ENCODE data around the gene TTLL8.

TTLL8 gene

GRCh38 chr22:50035976-50036724, 21.9 kb downstream of the TTLL8 start:
- H3K4me1 ChIP-seq (ENCODE audit: control extremely low read depth in 1 of 4, control insufficient read depth in 4 of 4, insufficient read depth in 4 of 4, low read length in 3 of 4), result peaks cover 0 to 37% (median 12%) of the 10 kb centered on the region in 4 experiments
- no peaks in the 10 kb centered on the region for H3K27me3 ChIP-seq (replicated peaks in 2 of 5; ENCODE audit: control insufficient read depth in 4 of 5, insufficient read depth in 5 of 5, low read length in 4 of 5)
- H3K27ac ChIP-seq (ENCODE audit: insufficient read depth in 1 of 2, low read depth in 1 of 2, low read length in 2 of 2, poor library complexity in 1 of 2, severe bottlenecking in 2 of 2), result no peak overlapping the region
- CTCF ChIA-PET, result interaction anchor here (1.1 to 1.5 kb wide), 2 partner anchors 16 to 23 kb away, joined by 3 read pairs; no protein-coding TSS in a partner anchor
- peaks cover 0 to 15% (median 4%) of the 10 kb centered on the region in 5 experiments for H3K9me3 ChIP-seq (ENCODE audit: control extremely low read depth in 1 of 5, control insufficient read depth in 4 of 5, insufficient read depth in 2 of 5, low read depth in 1 of 5, low read length in 4 of 5)
- no peak overlapping the region for H3K4me3 ChIP-seq (ENCODE audit: control insufficient read depth in 1 of 7, extremely low read depth in 1 of 7, insufficient read depth in 4 of 7, low read depth in 2 of 7, low read length in 6 of 7)
- POLR2A ChIA-PET, result interaction anchor here (0.7 kb wide), 1 partner anchor 273 kb away, joined by 3 read pairs; no protein-coding TSS in a partner anchor
- H3K36me3 ChIP-seq (ENCODE audit: control insufficient read depth in 4 of 4, insufficient read depth in 4 of 4, low read length in 3 of 4), result no peaks in the 10 kb centered on the region
- peak in 2 of 3 donors; percentile 38 to 53 for DNase-seq
- WGBS (ENCODE audit: insufficient coverage), result 59% methylated on average over 18 of the region's 23 CpGs

GRCh38 chr22:50035131-50035881, 22.8 kb downstream of the TTLL8 start:
- no peak for DNase-seq
- peak overlapping the region in 1 of 2 experiments; percentile 15 for H3K27ac ChIP-seq (ENCODE audit: insufficient read depth in 1 of 2, low read depth in 1 of 2, low read length in 2 of 2, poor library complexity in 1 of 2, severe bottlenecking in 2 of 2)
- POLR2A ChIA-PET, result interaction anchor here (0.9 to 1.9 kb wide), 7 partner anchors 10 to 156 kb away, joined by 3 to 10 read pairs (median 6); partner anchors contain the start of gene MLC1
- no peaks in the 10 kb centered on the region for H3K27me3 ChIP-seq (replicated peaks in 2 of 5; ENCODE audit: control insufficient read depth in 4 of 5, insufficient read depth in 5 of 5, low read length in 4 of 5)
- H3K4me3 ChIP-seq (ENCODE audit: control insufficient read depth in 1 of 7, extremely low read depth in 1 of 7, insufficient read depth in 4 of 7, low read depth in 2 of 7, low read length in 6 of 7), result peak overlapping the region in 1 of 7 experiments; percentile 46
- 37% methylated on average over 21 of the region's 24 CpGs for WGBS (ENCODE audit: insufficient coverage)
- CTCF ChIA-PET, result interaction anchor here (0.9 to 5.9 kb wide), 6 partner anchors 17 to 108 kb away, joined by 3 to 63 read pairs (median 3); partner anchors contain the start of gene MLC1
- H3K9me3 ChIP-seq (ENCODE audit: control extremely low read depth in 1 of 5, control insufficient read depth in 4 of 5, insufficient read depth in 2 of 5, low read depth in 1 of 5, low read length in 4 of 5), result peaks cover 0 to 15% (median 4%) of the 10 kb centered on the region in 5 experiments
- peaks cover 0 to 43% (median 17%) of the 10 kb centered on the region in 4 experiments for H3K4me1 ChIP-seq (ENCODE audit: control extremely low read depth in 1 of 4, control insufficient read depth in 4 of 4, insufficient read depth in 4 of 4, low read length in 3 of 4)
- no peaks in the 10 kb centered on the region for H3K36me3 ChIP-seq (ENCODE audit: control insufficient read depth in 4 of 4, insufficient read depth in 4 of 4, low read length in 3 of 4)

- Histone ChIP-seq H3K9me3 (ENCODE audit: control extremely low read depth in 1 of 5, control insufficient read depth in 4 of 5, insufficient read depth in 2 of 5, low read depth in 1 of 5, low read length in 4 of 5) (peaks cover 0 to 9% (median 1%) of the 10 kb centered on the region in 5 experiments), H3K27me3 (replicated peaks in 2 of 5; ENCODE audit: control insufficient read depth in 4 of 5, insufficient read depth in 5 of 5, low read length in 4 of 5) (peaks cover 0 to 2% (median 0%) of the 10 kb centered on the region in 5 experiments), H3K4me1 (ENCODE audit: control extremely low read depth in 1 of 4, control insufficient read depth in 4 of 4, insufficient read depth in 4 of 4, low read length in 3 of 4) (peaks cover 0 to 49% (median 23%) of the 10 kb centered on the region in 4 experiments), H3K4me3 (ENCODE audit: control insufficient read depth in 1 of 7, extremely low read depth in 1 of 7, insufficient read depth in 4 of 7, low read depth in 2 of 7, low read length in 6 of 7) (peak overlapping the region in 2 of 7 experiments; percentile 5 to 46), H3K27ac (ENCODE audit: insufficient read depth in 1 of 2, low read depth in 1 of 2, low read length in 2 of 2, poor library complexity in 1 of 2, severe bottlenecking in 2 of 2) (no peak overlapping the region), H3K36me3 (ENCODE audit: control insufficient read depth in 4 of 4, insufficient read depth in 4 of 4, low read length in 3 of 4) (no peaks in the 10 kb centered on the region)
- CTCF ChIA-PET, result interaction anchor here (0.9 to 5.9 kb wide), 4 partner anchors 27 to 107 kb away, joined by 3 to 63 read pairs (median 5); partner anchors contain the start of gene MLC1
- DNase-seq, result peak; percentile 85 to 99 (median 99)
- POLR2A ChIA-PET, result interaction anchor here (0.9 to 1.9 kb wide), 7 partner anchors 11 to 157 kb away, joined by 3 to 10 read pairs (median 6); partner anchors contain the start of gene MLC1
- WGBS (ENCODE audit: insufficient coverage), result 29% methylated on average over 36 of the region's 43 CpGs
These were observed 23.7 kb downstream of the TTLL8 start for GRCh38 chr22:50034126-50035081.

GRCh38 chr22:50032941-50033601, 25.0 kb downstream of the TTLL8 start:
- WGBS (ENCODE audit: insufficient coverage), result 98% methylated on average over 22 of the region's 23 CpGs
- DNase-seq, result no peak
- H3K4me3 ChIP-seq (ENCODE audit: control insufficient read depth in 1 of 7, extremely low read depth in 1 of 7, insufficient read depth in 4 of 7, low read depth in 2 of 7, low read length in 6 of 7), result no peak overlapping the region
- ChIA-PET CTCF (interaction anchor here (1.6 to 5.9 kb wide), 2 partner anchors 40 to 102 kb away, joined by 3 to 63 read pairs; no protein-coding TSS in a partner anchor), POLR2A (no interaction called here)
- no peaks in the 10 kb centered on the region for H3K36me3 ChIP-seq (ENCODE audit: control insufficient read depth in 4 of 4, insufficient read depth in 4 of 4, low read length in 3 of 4)
- no peak overlapping the region for H3K27ac ChIP-seq (ENCODE audit: insufficient read depth in 1 of 2, low read depth in 1 of 2, low read length in 2 of 2, poor library complexity in 1 of 2, severe bottlenecking in 2 of 2)
- peaks cover 0 to 2% (median 0%) of the 10 kb centered on the region in 5 experiments for H3K27me3 ChIP-seq (replicated peaks in 2 of 5; ENCODE audit: control insufficient read depth in 4 of 5, insufficient read depth in 5 of 5, low read length in 4 of 5)
- H3K4me1 ChIP-seq (ENCODE audit: control extremely low read depth in 1 of 4, control insufficient read depth in 4 of 4, insufficient read depth in 4 of 4, low read length in 3 of 4), result peaks cover 0 to 49% (median 23%) of the 10 kb centered on the region in 4 experiments
- H3K9me3 ChIP-seq (ENCODE audit: control extremely low read depth in 1 of 5, control insufficient read depth in 4 of 5, insufficient read depth in 2 of 5, low read depth in 1 of 5, low read length in 4 of 5), result no peaks in the 10 kb centered on the region

GRCh38 chr22:50032109-50032871, 25.8 kb downstream of the TTLL8 start:
- POLR2A ChIA-PET, result interaction anchor here (1.5 kb wide), 1 partner anchor 72 kb away, joined by 4 read pairs; the partner anchor contains the start of gene PIM3
- WGBS (ENCODE audit: insufficient coverage), result 93% methylated on average over 24 of the region's 24 CpGs
- Histone ChIP-seq H3K27ac (ENCODE audit: insufficient read depth in 1 of 2, low read depth in 1 of 2, low read length in 2 of 2, poor library complexity in 1 of 2, severe bottlenecking in 2 of 2) (no peak overlapping the region), H3K27me3 (replicated peaks in 2 of 5; ENCODE audit: control insufficient read depth in 4 of 5, insufficient read depth in 5 of 5, low read length in 4 of 5) (peaks cover 0 to 2% (median 0%) of the 10 kb centered on the region in 5 experiments), H3K4me3 (ENCODE audit: control insufficient read depth in 1 of 7, extremely low read depth in 1 of 7, insufficient read depth in 4 of 7, low read depth in 2 of 7, low read length in 6 of 7) (no peak overlapping the region), H3K9me3 (ENCODE audit: control extremely low read depth in 1 of 5, control insufficient read depth in 4 of 5, insufficient read depth in 2 of 5, low read depth in 1 of 5, low read length in 4 of 5) (no peaks in the 10 kb centered on the region), H3K36me3 (ENCODE audit: control insufficient read depth in 4 of 4, insufficient read depth in 4 of 4, low read length in 3 of 4) (no peaks in the 10 kb centered on the region), H3K4me1 (ENCODE audit: control extremely low read depth in 1 of 4, control insufficient read depth in 4 of 4, insufficient read depth in 4 of 4, low read length in 3 of 4) (peaks cover 0 to 54% (median 26%) of the 10 kb centered on the region in 4 experiments)
- CTCF ChIA-PET, result interaction anchor here (0.8 to 5.9 kb wide), 8 partner anchors 32 to 147 kb away, joined by 3 to 63 read pairs (median 3); no protein-coding TSS in a partner anchor
- no peak for DNase-seq
